Esophagus mucosa (tissue), 1 donor: ENCODE data around the gene ZBTB7C. TPM values are rescaled to one million over a fixed set of nuclear protein-coding genes. Genes with fewer than 3 reads are reported as not detected.
A peak's percentile ranks its signal among the peaks of the same experiment; 100 is the strongest.

Experiments
- ATAC-seq: fragments of 200-7000 bp; cut with Tn5 transposase; one replicate; pipeline ENCODE4 v1.9.1; 2020
- total RNA-seq: library from RNA; stranded (reverse); gene quantifications from one replicate; pipeline ENCODE4 v1.2.4, GENCODE V29; 2023
- donor health status: DM: yes; HTN: yes; CAD: no.

Gene ZBTB7C
- total RNA-seq, 1 donor from 2014 or later, result 28.8 TPM

DNA sequence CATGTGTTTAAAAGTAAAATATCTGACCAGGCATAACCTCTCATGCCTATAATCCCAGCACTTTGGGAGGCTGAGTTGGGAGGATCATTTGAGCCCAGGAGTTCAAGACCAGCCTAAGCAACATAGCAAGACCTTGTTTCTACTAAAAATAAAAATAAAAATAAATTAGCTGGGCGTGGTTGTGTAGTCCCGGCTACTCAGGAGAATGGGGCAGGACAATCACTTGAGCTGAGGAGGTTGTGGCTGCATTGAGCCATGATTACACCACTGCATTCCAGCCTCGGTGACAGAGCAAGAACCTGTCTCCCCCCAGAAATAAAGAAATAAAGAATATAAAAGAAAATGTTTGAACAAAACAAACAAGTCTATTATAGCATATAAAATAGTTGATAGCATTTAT is 158.3 kb downstream of the ZBTB7C start:
- ATAC-seq, result no peak

DNA sequence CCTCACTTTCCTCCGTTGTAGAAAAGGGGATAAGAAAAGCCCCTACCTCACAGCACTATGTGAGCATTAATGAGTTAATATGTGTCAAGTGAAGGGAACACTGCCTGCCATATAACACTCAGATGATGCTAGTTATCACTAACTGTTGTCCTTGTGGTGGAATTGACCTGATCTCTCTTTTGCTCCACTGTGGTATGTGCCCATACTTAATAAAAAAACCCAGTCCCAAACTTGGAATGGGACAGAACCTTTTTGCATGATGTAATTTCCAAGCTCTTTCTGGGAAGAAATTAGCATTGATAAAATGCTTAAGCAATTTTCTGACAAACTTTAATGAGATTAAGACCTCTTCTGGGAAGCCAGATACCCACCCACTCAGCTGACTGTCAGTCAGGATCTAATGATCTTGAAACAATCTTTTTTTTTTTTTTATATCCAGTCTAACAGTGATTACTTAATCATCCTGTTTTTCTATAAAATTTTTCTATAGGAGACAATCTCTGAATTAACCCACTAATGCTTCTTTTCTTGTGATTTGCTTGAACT is 158.7 kb downstream of the ZBTB7C start:
- no peak for ATAC-seq

DNA sequence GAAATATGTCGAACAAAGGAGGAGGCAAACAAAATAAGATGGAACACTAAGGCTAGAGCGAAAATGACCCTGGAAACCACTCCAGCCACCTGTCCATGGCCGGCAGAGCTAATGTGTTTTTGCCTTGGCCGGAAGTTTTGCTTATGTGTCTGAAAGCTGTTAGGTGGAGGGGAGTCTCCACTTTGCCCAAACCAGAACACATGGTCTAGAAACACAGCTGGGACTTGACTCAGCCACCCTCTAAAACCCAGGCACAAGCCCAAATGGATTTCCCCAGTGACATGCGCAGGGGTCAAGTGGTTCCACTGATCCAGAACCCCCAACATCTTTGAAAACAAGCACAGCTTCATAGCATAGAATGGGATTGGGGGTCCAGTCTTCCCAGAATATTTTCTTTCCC is 159.3 kb downstream of the ZBTB7C start:
- no peak for ATAC-seq

DNA sequence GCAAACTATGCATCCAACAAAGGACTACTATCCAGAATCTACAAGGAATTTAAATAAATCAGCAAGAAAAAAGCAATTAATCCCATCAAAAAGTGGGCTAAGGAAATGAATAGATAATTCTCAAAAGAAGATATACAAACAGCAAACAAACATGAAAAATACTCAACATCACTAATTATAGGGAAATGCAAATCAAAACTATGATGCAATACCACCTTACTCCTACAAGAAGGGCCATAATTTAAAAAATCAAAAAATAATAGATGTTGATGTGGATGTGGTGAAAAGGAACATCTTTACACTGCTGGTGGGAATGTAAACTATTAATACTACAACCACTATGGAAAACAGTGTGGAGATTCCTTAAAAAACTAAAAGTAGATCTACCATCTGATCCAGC is 164.7 kb downstream of the ZBTB7C start:
- ATAC-seq, result no peak

DNA sequence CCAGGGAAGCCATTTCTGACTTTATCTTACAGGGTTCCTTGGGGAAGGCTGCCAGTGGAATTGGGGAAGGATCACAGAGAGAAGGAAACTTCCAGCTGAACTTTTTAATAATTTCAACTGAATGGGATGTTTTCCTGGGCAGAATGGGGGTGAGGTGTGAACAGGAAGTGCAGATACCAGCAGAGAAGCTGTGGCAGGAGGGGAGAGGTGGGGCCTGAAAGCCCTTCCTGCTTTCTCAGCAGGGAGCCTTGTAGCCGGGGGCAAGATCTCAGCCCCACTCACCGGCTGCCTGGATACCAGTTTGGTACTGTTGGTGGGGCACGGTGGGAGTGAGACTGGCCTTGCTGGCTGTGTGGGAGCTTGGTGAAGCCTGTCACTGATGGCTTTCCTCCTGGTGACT is 170.5 kb downstream of the ZBTB7C start:
- ATAC-seq, result no peak

DNA sequence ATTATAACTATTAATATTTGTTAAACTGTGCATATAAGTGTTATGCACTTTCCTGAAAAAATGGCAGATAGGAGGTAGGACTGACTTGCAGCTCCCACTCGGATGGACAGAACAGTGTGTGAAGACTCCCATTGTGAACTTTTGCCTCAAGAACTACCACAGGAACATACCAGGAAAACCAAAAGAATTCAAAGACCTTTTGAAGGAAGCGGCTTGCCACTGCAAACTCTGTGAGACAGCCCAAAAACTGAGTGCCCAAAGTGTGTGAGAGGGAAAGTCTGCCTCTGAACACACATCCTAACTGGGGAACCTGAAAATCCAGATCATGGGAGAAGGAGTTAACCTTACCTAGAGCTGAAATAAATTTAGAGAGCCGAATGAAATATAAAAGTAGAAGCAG is 171.0 kb downstream of the ZBTB7C start:
- no peak for ATAC-seq

DNA sequence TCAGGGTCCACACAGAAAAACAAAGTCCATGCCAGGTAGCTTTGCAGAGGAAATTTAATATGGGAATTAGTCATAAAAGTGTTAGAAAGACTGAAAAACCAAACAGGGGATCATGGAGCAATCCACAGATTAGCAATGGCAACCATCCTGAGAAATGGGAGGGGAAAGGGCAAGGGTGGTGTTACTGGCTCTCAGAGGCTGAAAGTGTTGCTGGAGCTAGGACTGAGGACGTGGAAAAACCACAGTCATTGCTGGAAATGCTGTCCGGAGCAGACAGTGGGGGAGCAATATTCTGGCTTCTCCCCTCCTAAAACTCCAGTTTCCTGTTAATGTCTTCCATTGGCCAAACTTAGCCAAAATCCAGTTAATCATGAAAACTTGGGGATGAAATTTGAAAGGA is 172.4 kb downstream of the ZBTB7C start:
- ATAC-seq, result no peak

DNA sequence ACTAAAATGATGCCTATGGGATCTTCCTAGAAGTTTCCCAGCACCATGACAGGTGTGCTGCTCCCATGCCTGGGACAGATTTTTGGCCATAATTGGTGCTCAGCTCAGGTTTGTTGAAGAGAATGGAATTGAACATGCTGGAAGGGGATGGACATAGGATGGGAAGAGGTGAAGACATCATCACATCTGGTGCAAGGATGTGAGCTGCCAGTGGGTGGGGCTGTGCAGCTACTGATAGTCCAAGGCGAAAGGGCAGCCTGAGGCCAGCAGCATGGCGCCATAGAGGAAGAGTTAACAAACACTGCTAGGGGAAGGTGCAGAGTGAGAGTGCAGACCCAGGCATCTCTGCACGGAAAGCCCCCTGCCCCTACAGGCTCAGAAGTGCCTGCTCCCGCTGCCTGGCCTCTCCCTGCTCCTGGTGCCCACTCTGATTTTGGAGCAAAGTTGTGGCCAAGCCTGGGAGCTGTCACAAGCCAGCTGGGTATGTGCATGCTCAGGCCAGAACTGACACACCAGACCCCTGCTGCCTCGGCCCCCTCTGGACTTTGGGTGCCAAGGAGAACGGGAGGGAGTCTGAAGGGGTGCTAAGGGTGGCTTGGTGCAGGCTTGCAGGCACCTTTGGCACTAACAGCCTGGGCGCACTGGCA is 178.6 kb downstream of the ZBTB7C start:
- ATAC-seq, result peak; percentile 87

DNA sequence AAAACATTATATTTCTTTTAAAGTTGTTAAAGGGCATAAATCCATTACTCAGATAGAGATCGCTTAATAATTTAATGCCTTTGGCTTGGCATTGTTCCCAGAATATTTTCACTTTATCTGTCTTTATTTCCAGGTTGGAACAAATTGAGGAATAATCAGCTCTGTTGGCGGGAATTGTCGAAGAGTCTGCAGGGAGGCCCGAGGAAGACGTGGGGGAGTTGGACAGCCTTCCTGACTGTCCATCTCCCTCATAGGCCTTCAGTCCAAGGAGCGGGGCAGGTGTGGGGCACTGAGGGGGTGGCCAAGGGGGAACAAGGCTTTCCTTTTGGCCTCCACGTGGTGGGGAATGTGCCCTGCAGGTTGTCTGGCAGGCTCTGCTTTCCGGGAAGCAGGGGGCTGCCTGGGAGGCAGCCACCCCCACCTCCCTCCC is 179.6 kb downstream of the ZBTB7C start:
- ATAC-seq, result no peak

DNA sequence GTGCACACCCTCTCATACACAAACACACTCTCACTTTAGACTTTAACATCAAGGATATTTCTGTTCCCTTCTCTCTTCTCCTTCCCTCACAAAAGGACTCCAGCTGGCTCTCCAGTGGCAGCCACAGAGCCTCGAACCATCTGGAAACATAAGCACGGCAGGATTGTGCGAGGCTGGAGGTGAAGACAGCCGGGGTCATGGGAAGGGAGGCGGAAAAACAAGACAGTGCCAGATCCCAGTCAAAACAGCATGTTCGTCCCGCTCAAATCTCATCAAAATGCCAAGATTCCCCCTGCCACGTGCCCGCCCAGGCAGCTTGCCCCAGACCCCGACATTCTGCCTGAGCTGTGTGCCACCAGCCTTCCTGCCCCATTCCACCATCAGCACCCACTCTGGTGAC is 180.3 kb downstream of the ZBTB7C start:
- no peak for ATAC-seq

DNA sequence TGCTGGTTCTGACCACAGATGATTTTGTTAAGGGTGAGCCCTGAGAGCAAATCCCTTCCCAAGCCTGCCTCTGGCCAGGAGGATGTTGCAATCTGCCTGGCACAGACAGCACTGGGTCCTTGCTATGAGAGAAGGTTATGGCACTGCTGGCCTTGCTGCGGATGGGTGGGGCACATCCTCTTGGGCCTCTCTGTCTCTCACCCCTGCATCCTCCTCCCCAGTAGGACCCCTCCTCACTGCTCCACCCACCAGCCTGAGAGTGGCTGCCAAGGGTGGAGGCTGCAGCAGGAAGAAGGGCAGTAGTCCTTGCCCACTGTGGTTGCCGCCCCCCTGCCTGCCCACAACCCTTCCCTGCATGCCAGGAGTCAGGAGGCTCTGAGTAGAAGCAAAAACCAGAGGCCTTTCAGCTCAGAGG is 180.9 kb downstream of the ZBTB7C start:
- peak; percentile 59 for ATAC-seq

DNA sequence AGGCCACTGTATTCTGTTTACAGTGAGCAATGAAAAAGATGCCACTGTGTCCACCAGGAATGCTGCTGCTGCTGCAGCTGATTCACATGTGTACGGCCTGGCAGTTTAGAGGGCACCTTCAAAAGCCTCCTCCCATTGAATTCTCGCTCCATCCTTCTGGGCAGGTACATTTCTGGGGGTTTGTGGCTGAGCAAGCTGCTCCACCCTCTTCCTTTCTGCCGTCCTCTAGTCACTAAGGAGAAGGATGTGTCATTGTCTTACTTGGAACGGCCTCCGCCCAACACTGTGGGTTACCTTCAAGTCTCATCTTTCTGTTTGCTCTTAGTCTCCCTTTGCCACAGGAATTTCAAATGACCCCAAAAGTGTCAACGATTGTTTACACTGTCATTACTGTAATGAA is 182.0 kb downstream of the ZBTB7C start:
- ATAC-seq, result peak; percentile 71

DNA sequence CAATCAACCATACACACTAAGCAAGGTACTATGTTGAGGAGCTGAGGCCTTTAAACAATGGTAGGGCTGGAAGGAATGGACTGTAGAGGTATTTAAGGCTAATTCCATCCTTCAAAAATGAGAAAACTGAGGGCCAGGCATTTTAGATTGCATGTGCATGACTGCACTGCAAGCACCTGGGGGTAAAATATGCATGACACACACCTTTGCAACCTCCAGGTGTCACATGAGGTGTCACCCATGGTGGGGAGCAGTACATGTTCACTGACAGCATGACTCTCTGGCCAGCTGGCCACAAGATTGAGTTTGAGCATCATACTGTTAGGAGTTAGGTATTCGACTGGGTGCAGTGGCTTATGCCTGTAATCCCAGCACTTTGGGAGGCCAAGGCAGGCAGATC is 182.8 kb downstream of the ZBTB7C start:
- no peak for ATAC-seq

DNA sequence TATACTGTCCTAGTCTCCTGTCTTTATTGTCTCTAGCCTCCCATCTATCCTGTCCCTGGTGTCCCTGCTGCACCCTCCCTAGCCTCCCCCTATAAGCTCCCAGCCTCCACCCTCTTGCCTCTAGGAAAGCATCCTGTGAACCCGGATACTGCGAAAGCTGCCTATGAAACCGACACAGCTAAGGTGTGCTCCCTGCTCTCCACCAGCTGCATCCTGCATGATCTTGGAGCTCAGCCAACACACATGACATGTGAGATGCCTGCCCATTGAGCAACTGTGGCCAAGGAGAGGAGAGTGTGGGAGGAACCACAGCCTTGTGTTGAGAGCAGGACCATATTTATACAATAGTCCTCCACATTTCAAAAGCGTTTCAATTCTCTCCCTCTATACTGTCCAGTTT is 187.1 kb downstream of the ZBTB7C start:
- peak; percentile 80 for ATAC-seq

DNA sequence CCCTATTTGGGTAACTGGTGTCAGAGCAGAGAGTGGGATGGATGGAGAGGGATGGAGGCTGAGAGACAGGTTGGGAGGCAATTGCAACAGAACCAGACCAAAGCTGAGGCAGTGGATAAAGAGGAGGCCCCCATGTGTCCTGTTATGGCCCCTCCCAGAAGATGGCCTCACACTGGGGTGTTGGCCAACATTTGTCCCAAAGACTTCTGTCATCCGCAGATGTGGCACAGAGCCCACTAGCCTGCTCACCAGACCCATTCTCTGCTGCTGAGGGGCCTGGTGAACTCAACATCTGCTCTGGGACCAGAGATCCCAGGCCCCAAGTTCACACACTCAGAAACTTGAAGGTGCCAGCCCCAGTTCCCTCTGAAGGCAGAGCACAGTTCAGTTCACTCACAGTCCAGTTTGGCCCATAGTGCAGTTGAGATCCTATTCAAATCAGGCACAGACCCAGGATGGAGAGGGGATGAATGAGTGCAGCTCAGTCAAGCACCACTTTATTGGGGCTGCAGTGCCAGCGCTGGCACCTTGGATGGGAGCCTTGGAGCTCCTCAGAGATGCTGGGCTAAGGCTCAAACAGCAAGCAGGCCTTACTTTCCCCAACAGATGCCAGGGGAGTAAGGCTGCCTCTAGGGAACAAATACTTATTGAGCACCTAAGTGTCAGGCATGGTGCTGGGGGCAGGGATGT is 189.2 kb downstream of the ZBTB7C start:
- ATAC-seq, result no peak

DNA sequence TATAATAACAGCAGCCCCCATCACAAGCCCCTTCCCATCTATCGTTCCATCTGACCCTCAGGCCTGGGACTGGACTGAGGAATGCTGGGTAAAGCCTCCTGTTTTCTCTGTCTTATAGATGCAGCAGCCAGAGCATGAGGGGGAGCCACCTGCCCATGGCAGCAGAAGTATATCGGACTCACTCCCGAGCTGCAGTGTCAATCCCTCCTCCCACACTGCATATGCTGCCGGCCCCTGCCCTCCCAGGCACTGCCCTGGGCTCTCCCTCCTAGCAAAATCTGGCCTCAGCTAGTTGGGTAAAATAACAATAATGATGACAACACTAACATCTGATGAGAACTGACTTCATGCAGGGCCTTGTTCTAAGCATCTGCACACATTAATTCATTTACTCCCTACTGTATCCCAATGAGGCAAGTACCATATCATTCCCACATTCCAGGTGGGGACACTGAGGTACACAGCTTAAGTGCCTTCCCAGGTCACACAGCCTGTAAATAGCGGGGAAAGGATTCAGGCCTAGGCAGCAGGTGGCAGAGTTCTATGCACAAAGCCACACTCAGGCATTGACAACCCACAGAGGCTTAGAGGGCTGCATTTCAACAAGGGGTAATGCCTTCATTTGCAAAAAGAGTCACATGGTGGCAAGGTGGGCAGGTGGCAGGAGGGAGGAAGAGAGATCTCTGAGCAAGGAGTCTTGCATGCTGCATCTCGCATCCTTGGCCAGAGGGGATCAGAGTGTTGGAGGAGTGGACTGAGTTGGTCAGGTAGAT is 190.0 kb downstream of the ZBTB7C start:
- no peak for ATAC-seq

DNA sequence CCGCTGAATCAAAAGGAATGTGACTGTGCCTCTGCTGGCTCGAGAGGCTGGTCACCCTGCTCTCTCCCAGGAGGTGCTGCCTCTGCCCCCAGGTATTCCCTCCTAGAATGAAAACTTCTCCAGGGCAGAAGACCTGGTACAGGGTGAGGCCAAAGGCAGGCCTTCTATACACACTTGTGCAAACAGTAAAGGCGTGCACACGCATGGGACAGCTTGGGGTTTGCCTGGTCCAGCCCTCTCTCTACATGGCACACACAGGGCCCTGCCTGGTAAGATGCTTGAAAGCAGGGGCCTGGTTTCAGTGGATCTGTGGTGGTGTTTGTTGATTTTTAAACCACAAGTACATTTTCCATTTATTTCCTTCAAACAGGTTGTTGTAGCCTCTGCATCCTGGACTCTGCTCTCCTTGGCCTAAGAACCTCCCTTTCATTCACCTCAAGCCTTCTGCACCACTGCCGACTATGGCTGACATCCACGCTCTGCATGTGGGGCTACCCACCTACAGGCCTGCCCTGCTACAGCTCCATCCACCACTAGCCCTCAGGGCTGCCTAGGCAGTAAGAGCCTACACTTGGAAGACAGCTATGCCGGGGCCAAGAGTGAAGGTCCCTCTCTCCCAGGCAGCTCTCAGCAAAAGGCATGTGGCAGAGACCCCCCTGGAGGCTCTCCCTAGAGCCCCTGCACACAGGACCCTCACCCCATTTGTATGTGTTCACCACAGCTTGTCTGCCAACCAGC is 190.7 kb downstream of the ZBTB7C start:
- ATAC-seq, result no peak

DNA sequence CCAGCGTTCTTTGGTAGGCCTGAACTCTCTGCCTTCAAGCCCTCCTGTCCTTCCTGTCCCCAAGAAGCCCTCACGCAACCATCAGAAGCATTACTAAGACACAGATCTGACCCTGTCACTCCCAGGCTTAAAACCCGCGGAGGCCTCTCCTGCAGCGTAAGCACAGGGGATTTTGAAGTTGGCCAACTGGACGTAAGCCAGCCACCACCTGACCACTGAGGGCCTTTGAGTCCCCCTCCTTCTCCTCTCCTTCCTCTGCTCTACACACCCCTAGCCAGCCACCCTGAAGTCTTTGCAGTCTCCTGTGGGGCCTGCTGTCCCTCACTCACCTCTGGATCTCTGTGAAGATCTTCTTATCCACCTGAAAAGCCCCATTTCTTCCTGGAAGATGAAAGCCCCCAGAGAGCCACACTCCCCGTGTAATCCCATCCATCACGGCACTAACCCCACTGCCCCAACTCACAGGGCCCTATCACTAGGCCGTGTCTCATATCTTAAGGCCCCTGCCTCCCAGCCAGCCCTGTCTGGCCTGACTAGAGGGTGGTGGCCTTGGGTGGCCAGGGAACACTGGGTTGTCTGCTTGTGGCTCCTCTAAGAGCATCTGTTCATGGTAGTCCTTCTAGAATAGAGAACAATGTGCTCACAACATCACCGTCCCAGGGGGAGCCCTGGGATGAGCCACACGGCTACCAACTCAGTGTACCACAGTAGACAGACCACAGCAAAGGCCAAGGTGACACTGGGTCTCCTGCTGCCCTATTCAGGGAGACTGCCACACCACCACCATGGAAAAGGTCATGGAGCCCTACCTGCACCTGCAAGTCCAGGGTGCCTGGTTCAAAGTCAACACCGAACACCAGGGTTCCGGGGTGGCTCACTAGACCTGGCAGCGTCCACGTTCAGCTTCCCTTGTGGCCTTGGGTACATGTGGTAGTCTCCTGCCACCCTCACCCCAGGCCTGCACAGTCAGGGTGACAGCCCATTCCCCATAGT is 191.6 kb downstream of the ZBTB7C start:
- no peak for ATAC-seq

DNA sequence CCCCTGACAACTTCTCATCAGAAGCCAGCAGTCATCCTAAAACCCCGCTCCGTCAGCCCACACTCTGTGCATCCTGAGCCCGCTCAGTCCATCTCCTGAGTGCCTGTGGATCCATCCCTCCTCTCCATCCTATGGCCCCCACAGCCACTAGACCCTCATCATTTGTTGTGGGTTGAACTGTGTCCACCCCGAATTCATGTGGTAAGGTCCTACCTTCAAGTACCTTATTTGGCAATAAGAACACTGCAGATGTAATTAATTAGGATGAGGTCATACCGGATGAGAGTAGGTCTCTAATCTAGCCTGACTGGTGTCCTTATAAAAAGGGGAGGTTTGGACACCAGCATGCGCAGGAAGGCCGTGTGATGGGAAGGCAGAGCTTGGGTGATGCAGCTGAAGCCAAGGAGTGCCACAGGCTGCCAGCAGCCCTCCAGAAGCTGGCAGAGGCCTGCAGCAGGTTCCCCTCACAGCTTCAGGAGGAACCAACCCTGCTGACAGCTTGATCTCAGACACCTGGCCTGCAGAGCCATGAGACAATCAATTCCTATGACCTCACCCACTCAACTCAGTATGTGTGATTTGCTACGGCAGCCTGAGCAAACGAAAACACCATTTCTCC is 192.4 kb downstream of the ZBTB7C start:
- no peak for ATAC-seq

DNA sequence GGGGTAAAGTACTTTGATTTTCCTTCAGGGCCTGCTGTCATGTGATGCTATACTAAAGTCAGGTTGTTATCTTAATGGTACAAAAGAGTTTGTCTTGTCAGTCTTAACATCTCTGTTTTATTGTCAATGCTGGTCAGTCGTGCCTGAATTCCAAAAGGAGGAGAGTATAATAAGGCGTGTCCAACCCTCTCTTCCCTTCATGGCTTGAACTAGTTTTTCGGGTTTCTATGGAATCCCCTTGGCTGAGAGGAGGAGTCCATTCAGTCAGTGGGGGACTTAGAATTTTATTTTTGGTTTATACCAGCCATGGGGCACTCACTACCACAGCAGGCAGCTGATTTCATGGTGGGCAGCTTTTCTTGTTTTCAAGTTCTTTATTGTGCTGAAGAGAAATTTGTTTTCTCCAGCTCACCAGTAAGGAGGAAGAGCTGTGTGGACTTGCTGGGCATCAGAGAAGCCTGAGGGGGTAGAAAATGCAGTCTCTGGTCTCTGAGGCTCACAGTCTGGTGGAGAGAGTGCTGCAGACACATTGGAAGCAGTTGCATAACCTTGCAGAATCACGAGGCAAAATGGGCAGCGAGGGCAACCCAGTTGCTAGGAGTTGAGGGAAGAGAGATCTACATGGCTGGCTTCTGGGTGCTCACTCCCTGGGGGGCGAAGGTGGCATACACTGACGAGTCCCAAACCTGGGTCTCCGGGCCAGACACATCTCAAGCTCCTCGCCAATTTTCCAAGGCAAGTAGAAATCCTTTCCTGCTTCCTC is 193.1 kb downstream of the ZBTB7C start:
- peak; percentile 26 for ATAC-seq
